ENCODE measurements around the gene RPS6KC1. TPM values are rescaled to one million over a fixed set of nuclear protein-coding genes. Genes with fewer than 3 reads are reported as not detected.
"Not testable (repeated sequence)": the region's sequence is repeated elsewhere in the genome, so short reads cannot be mapped to it uniquely, and the experiment has no call there.

RPS6KC1 gene
- total RNA-seq, 2 donors from 2014 or later, result 20.7 to 34.1 TPM

- no peak overlapping the region for H3K27ac ChIP-seq
- no peak for TF ChIP-seq CTCF (IDR thresholded peaks at IDR 0.05)
- peaks cover 3% of the 10 kb centered on the region for H3K9me3 ChIP-seq
- DNase-seq (ENCODE audit: low spot score), result no peak
- H3K36me3 ChIP-seq, result no peaks in the 10 kb centered on the region
- H3K27me3 ChIP-seq (replicated peaks; ENCODE audit: insufficient read depth), result no peaks in the 10 kb centered on the region
- H3K4me3 ChIP-seq, result no peak overlapping the region
- H3K4me1 ChIP-seq (ENCODE audit: control insufficient read depth in 1 of 2, low read depth in 2 of 2), result no peaks in the 10 kb centered on the region
- ATAC-seq (ENCODE audit: insufficient number of reproducible peaks, low FRiP score, low read depth), result no peak
These were observed 245.5 kb downstream of the RPS6KC1 start for GRCh38 chr1:213296558-213296957.

- Histone ChIP-seq H3K27me3 (replicated peaks; ENCODE audit: insufficient read depth) (no peaks in the 10 kb centered on the region), H3K4me1 (ENCODE audit: control insufficient read depth in 1 of 2, low read depth in 2 of 2) (no peaks in the 10 kb centered on the region), H3K4me3 (no peak overlapping the region), H3K36me3 (no peaks in the 10 kb centered on the region), H3K27ac (no peak overlapping the region), H3K9me3 (peaks cover 3% of the 10 kb centered on the region)
- no peak for ATAC-seq (ENCODE audit: insufficient number of reproducible peaks, low FRiP score, low read depth)
- DNase-seq (ENCODE audit: low spot score), result no peak
- no peak for TF ChIP-seq CTCF (IDR thresholded peaks at IDR 0.05)
These were observed 246.0 kb downstream of the RPS6KC1 start for GRCh38 chr1:213297021-213297420.

GRCh38 chr1:213300433-213300832, 249.4 kb downstream of the RPS6KC1 start:
- no peak overlapping the region for H3K4me3 ChIP-seq
- no peak overlapping the region for H3K27ac ChIP-seq
- DNase-seq (ENCODE audit: low spot score) (no peak), ATAC-seq (ENCODE audit: insufficient number of reproducible peaks, low FRiP score, low read depth) (no peak)
- TF ChIP-seq CTCF (IDR thresholded peaks at IDR 0.05), result no peak
- H3K36me3 ChIP-seq, result no peaks in the 10 kb centered on the region
- peaks cover 3% of the 10 kb centered on the region for H3K9me3 ChIP-seq
- H3K4me1 ChIP-seq (ENCODE audit: control insufficient read depth in 1 of 2, low read depth in 2 of 2), result no peaks in the 10 kb centered on the region
- H3K27me3 ChIP-seq (replicated peaks; ENCODE audit: insufficient read depth), result no peaks in the 10 kb centered on the region

GRCh38 chr1:213301524-213301923, 250.5 kb downstream of the RPS6KC1 start:
- not testable (repeated sequence) for H3K4me3 ChIP-seq; H3K36me3 ChIP-seq; H3K27ac ChIP-seq; DNase-seq (ENCODE audit: low spot score); H3K9me3 ChIP-seq; H3K27me3 ChIP-seq (replicated peaks; ENCODE audit: insufficient read depth); H3K4me1 ChIP-seq (ENCODE audit: control insufficient read depth in 1 of 2, low read depth in 2 of 2); ATAC-seq (ENCODE audit: insufficient number of reproducible peaks, low FRiP score, low read depth)

GRCh38 chr1:213303286-213303685, 252.2 kb downstream of the RPS6KC1 start:
- no peak for TF ChIP-seq CTCF (IDR thresholded peaks at IDR 0.05)
- Histone ChIP-seq H3K36me3 (no peaks in the 10 kb centered on the region), H3K27ac (no peak overlapping the region), H3K4me3 (no peak overlapping the region), H3K9me3 (no peaks in the 10 kb centered on the region), H3K27me3 (replicated peaks; ENCODE audit: insufficient read depth) (no peaks in the 10 kb centered on the region), H3K4me1 (ENCODE audit: control insufficient read depth in 1 of 2, low read depth in 2 of 2) (no peaks in the 10 kb centered on the region)
- ATAC-seq (ENCODE audit: insufficient number of reproducible peaks, low FRiP score, low read depth), result no peak
- DNase-seq (ENCODE audit: low spot score), result no peak

GRCh38 chr1:213315571-213315970, 264.5 kb downstream of the RPS6KC1 start:
- no peak overlapping the region for H3K27ac ChIP-seq
- ATAC-seq (ENCODE audit: insufficient number of reproducible peaks, low FRiP score, low read depth), result no peak
- no peaks in the 10 kb centered on the region for H3K36me3 ChIP-seq
- DNase-seq (ENCODE audit: low spot score), result no peak
- no peaks in the 10 kb centered on the region for H3K9me3 ChIP-seq
- TF ChIP-seq CTCF (IDR thresholded peaks at IDR 0.05), result no peak
- no peaks in the 10 kb centered on the region for H3K27me3 ChIP-seq (replicated peaks; ENCODE audit: insufficient read depth)
- H3K4me3 ChIP-seq, result no peak overlapping the region
- no peaks in the 10 kb centered on the region for H3K4me1 ChIP-seq (ENCODE audit: control insufficient read depth in 1 of 2, low read depth in 2 of 2)

GRCh38 chr1:213318458-213318857, 267.4 kb downstream of the RPS6KC1 start:
- not testable (repeated sequence) for H3K36me3 ChIP-seq; DNase-seq (ENCODE audit: low spot score); H3K9me3 ChIP-seq; H3K4me3 ChIP-seq; H3K27ac ChIP-seq; ATAC-seq (ENCODE audit: insufficient number of reproducible peaks, low FRiP score, low read depth); H3K27me3 ChIP-seq (replicated peaks; ENCODE audit: insufficient read depth); H3K4me1 ChIP-seq (ENCODE audit: control insufficient read depth in 1 of 2, low read depth in 2 of 2)

All from thoracic aorta (tissue), 2 donors.